HG03432 (cell line): ENCODE results near the gene UBE2E1.

Experiments used
- ATAC-seq: cut with Tn5 transposase; IDR thresholded peaks from one replicate; pipeline ENCODE4 v1.9.1; 2021; ENCODE audit warnings: mild to moderate bottlenecking, moderate library complexity; ENCODE audit not compliant: unreplicated experiment

The UBE2E1 gene

DNA sequence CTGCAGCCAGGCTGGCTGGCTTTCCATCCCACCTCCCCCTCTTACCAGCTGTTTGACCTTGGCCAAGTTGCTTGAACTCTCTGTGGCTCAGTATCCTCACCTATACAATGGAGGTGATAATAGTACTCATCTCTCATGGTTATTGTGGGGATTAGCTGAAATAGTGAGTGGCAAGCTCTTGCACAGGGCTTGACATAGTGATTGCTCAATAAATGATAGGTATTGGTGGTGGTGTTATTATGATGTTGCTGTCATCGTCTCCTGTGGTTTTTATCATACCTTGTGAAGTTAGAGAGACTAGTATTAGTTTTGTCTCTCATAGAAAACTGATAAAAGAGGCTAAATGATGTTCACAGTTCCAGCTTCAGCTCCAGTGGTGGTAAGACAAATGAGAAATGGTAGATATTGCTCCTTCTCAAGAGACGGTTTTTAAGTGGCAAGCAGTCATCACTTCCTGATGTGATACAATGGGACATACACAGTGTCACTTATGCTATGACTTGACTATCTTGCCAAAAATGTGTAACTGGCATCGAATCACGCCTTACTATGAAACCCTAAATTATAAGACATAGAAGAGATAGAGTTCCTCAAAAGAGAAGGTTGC is 12.1 kb upstream of the UBE2E1 start:
- ATAC-seq, result no peak

DNA sequence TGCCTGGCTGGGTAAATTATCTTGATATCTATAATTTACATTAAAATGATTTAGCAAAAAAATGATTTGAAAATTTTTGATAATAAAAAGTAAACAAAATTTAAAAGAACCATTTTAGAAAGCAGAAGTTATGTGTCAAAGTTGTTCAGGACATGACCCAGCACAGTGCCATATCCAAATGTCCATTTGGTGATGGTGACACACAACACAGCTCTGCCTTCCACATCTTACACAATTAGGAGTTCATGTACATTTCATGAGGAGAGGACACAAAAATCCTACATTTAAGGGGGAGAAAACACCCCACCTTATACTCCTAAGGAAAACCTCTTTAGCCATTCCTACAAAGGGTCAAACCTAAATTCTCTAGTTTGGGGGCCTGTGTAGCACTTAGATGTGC is 10.7 kb upstream of the UBE2E1 start:
- no peak for ATAC-seq

DNA sequence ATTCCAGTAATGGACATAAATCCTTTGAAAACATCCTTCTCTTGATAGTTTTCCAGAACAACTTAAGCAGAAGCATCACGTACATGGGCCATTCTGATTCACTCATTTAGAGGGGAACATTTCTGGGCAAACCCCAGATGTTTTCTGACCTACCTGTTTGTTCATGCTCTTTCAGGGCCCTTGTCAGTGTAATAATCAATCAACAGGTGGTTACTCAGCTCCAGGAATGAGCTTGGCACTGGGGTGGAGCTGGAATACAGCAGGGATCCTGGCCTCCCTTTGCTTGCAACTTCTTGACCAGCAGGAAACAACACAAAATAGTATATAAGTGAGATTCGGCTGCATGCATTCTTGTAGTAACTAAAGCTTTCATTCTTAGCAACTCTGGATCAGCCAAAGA is 9.2 kb upstream of the UBE2E1 start:
- ATAC-seq, result no peak

DNA sequence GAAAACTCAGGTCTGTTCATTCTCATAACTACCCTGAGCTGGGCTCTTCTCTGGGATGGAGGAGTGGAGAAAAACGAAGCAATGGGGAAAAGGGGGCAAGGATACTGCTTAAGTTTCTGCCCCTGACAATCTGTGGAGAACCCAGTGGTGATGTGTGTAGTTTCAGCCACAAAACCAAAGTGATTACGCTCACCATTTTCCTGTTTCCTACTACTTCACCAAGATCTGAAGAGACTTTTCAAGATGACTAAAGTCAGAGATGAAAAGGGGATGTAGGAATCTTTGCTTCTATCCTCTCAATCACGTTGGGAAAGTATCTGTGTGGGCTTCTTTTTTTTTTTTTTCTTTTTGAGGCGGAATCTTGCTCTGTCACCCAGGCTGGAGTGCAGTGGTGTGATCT is 8.3 kb upstream of the UBE2E1 start:
- peak; percentile 92 for ATAC-seq

DNA sequence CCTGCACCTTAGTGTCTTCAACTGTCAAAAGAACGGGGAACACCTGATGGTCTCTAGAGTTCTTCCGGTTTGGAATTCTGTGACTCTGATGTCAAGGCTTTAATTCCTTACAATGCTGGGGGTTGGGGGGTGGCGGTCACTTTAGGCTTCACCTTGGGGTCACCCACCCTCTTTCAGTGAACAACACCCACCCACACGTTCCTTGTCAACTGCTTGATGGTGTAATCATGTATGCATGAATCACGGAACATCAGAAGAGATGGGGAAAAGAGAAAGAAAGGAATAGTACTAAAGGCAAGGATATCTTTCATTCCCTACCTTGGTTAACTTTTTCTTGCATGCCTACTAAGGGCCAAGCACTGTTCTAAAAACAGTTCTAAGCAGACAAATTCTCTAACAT is 7.3 kb upstream of the UBE2E1 start:
- no peak for ATAC-seq

DNA sequence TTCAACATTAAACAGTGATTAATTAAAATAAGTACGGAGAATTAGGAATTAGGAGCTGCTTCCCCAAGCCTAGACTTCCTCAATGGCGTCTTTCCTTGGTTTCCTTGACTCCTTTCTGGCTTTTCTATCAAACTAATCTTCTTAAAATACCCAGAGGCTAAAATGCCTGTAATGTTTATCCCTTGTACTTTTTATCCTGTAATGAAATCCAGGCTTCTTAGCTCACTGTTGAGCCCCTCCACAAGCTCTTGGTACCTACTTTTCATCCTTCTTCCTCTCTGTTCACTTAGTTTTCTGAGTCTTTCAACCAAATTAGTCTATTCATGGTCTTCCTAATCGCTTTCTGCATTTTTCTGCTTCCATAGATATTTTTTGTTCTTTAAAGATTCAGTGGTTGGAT is 6.9 kb upstream of the UBE2E1 start:
- no peak for ATAC-seq

DNA sequence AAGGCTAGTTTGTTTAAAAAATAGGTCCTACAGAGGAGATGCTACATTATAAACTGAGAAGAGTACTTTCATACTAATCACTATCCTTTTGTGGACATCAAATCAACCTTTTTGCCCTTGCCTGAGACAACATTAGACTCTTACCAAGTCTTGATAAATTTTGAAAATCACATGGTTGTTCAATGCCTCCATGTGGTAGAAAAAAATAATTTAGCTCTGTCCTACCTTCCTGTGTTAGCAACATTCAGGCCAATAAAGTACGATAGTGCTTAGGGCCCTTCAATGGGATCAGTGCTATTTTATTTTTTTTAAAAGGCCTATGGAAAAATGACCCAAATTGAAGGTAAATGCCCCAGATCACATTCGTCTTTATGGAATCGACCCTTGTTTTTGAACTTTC is 5.0 kb upstream of the UBE2E1 start:
- ATAC-seq, result no peak

DNA sequence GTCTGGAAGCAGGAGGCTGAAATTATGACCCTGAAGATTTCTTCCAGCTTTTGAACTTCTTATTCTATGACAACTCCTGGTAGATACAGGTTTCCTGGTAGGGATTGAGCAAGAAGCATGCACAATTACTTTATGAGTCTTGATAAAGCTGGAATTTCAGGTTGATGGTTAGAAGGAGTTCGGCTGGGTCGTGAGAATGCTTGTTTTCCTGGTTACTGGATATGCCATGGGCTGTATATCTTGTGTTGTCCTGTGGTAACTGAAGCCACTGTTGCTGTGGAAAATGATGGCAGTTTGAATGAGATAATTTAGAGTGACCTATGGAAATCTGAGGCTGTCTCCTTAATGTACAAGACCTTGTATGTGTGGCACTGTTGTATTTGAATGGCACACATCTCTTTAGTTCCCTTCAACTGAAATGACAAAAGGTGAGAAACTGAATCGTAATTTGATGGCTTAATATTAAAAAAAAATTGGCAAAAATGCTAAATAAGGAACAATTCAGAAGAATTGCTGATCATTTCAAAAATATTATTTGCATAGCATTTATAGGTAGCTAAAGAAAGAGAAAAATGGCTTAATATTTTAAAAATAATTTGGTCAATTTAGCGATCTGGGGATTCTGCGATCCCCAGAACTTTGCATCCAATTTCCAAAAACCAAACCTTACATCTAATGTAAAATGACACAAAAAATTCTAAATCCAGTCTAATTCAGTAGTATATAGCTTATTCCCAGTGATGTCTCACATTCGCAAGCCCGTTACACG is 1.1 kb upstream of the UBE2E1 start:
- ATAC-seq, result no peak

DNA sequence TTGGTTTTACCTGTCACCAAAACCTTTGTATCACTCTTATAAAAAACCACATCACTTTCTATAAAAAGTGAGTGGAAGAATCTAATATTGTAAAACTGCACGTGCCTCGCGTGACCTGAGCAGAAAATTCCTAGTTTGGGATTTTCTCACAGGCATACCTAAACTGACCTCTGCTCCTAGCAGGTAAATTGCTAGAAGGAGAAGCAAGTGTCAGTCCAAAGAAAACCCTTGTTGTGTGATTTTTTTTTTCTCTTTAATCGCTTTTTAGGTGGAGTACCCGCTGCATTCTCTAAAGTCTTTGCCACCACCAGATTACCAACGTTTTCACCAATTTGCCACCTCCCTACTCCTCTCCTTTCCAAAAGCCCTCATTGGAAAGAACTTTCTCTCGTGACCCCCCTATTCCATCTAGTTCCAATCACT is 534 bp upstream of the UBE2E1 start:
- no peak for ATAC-seq

DNA sequence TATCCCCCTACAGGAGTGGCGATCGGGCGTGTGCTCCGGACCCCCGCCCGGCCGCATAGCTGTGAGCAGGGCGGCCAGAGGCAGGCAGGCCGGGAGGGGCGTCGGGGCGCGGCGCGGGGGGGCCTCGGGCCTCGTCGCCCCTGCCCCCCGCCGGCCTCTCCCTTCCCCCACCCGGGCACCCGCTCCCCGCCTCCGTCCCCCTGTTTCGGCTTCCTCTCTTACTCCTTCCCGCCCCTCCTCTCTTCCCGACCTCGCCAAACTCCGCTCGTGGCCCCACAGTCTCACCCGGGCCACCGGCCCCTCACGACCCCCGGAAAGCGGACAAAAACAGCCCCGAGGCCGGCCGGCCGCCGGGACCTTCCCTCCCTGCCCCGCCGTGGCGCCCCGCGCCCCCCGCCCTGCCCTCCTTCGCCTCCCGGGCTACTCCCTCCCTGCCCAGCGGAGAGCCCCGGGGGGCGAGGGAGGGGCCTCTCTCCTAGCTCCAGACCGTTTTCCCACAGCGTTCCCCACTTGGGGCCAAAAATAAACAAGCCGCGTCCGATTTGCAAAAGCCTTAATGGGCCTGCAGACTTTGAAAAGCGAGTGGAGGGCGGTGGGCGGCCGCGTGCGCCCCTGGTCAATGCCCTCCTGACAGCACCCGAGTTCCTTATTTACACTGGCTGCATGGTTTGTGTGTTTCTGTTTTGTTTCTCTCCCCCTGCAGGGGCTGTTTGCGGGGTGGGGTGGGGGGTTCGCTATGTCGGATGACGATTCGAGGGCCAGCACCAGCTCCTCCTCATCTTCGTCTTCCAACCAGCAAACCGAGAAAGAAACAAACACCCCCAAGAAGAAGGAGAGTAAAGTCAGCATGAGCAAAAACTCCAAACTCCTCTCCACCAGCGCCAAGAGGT is 1.0 kb downstream of the UBE2E1 start:
- no peak for ATAC-seq

DNA sequence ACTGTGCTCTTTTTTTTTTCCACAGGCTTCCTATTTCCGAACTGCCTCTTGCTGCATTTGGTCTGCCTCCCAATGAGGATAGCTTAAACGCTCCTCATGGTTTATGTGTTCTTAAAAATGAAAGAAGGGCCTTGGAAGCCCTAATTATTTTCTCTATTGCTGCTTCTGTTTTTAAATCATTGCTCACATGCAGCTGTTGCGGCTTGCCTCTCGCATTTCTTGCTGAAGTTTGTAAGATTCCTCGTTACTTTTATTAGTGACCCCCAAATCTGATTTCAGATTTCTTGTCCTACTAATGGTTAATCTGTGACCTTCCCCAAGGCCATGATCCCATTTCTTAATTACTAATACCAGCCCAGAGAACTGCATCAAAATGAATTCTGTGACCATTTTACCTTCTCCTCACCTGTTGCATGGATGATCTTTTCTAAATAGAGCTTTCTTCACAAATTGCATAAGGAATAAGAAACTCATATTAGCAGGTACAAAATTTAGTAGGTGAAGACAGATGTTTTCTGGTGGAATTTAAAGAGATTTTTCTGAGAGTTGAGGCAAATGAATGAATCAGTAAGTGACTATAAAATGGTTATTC is 1.8 kb downstream of the UBE2E1 start:
- no peak for ATAC-seq

DNA sequence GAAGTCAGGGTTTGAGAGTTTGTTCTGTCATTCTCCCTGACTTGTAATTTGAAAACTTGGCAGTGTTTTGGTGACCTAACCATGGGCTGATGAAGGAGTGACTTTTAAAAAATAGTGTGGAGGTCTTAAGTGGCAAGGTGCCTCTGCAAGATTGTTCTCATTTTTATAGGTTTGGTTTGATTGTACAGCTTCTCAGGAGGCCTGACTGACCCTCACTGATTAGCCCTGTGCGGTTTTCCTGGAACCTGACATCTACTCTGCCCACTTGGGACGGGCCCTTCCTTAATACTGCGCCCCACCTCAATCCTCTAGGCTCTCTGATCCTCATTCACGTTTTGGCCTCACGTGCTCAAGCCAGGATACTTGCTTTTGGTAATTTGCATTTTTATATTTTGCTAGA is 2.8 kb downstream of the UBE2E1 start:
- ATAC-seq, result no peak

DNA sequence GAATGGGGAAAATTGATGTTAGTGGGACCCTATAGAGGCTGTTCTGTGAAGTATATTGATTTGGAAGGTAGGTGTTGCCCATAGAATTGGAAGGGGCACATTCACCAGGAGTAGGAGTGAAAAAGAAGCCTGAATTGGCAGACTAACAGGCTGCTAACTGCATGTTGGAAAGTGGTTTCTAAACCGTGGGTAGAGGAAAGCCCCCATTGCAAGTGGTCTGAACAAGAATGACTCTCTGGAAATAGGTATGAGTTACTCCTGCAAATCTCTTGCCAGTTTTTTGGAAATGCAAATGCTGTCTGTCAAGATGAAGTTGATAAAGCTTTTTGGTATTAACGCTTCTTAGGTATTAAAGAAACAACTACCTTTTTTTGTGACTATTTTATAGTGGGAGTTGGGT is 3.5 kb downstream of the UBE2E1 start:
- peak; percentile 8 for ATAC-seq

DNA sequence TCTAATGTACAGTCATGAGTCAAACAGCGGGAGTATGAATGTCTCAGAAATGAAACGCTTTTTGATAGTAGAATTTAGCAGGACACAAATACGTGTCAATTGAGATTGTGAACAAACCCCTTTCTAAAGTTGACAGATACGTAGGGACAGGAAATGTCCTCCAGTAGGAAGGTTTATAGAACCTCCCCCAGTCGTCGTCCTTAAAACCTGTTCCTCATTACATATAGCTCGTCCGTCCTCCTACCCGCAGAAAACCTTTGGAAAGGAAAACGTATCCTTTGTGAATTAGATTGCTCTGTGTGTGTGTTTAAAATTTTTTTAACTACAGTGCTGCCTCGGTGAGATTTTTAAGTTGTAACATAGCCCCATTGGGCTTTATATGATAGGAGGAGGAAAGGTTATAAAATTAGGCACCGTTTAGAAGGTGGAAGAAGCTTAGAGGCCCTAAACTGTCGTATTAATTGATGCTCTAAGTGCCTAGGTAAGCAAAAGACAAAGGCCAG is 4.1 kb downstream of the UBE2E1 start:
- no peak for ATAC-seq

DNA sequence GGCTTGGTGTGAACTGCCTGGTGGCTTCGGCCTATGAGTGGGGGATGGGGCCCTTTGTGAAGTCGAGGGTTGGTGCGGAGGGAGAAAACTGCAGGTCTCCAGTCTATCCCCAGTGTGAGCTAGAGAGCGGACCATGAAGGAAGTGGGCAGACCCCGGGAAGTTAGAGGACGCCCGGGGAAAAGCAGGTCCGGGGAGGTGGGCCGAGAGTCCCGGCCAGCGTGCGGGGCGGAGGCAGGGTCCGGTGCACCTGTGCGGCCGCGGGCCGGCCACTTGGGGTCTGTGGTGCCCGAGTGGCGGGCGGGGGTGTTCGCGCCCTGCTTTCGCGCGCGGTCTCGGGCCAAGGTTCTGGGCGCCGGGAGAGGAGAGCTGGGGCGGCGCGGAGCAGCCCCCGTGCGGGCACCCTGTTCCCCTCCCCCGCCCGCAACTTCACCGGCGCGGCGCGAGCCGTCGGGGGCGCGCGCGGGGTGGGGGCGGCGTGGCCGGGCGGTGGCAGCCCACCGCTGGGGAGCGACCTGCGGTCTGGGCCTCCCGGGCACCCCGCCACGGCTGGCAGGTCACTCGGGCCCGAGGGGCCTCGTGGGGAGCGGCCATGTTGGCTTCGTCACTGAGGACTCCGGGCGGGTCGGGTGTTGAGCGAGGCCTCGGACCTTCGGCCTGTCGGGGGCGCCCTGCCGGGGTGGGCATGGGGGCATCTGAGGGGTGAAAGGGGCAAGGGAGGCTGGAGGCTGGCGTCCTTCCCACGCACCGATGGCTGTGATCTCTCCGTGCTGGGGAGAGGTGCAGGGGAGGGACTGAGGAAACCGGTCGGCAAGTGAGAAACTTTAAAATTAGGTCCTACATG is 4.8 kb downstream of the UBE2E1 start:
- ATAC-seq, result peak; percentile 28

DNA sequence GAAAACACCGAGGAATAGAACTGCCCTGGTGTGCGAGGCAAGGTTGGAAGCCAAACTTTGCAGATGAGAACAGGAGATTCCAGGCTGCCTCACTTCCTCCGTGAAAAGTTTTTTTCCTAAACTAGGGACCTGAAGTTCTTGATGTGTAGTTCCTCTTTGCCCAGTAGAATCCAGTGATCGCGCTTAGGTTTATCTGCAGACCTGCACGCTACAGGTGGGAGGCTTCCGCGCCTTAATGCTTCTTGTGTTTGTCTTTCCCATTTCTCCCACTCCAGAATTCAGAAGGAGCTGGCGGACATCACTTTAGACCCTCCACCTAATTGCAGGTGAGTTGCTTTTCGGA is 5.4 kb downstream of the UBE2E1 start:
- ATAC-seq, result no peak

DNA sequence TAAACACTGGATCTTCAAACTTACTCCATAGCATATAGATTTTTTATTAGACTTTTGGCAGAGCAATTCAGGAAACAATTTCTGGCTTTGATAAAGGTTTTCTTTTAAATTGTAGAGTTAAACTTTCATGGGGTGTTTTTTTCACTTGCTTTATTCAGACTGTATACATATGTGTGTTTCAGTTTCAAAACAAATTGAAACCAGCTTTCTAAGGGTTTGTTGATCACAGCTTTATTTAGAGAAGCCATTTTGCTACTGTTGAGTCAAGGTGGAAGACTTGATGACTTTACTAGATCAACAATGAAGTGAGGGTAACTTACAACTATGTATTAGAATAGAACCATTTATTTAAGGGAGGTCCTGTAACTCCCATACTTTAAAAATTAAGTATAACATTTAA is 6.2 kb downstream of the UBE2E1 start:
- peak; percentile 46 for ATAC-seq

DNA sequence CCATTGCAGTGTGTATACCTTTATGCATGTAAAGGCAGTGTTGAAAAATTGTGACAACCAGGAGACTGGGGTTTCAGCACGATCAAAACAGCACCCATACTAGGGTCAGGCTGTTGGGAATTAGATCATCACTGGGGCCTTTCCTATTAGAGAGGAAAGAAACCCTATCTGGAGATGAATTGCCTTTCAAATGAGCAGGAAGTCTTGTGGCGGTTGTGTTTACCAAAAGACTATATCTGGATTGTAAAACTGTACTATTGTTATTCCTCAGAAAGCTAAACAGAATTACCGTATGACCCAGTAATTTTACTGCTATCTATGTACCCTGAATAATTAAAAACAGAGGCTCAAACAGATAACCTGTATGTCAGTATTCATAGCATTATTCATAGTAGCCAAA is 10.1 kb downstream of the UBE2E1 start:
- ATAC-seq, result no peak

DNA sequence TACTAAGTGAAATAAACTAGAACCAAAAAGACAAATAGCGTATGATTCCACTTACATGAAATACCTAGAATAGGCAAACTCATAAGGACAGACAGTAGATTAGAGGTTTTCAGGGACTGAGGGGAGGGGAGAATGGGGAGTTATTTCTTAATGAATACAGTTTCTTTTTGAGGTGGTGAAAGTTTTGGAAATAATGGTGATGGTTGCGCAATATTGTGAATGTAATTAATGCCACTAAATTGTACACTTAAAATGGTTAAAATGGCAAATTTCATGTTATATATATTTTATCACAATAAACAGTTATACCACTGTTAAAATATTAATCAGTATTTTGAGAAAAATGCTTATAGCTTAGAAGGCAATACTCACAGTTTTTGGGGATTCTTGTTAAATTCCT is 11.0 kb downstream of the UBE2E1 start:
- ATAC-seq, result no peak

DNA sequence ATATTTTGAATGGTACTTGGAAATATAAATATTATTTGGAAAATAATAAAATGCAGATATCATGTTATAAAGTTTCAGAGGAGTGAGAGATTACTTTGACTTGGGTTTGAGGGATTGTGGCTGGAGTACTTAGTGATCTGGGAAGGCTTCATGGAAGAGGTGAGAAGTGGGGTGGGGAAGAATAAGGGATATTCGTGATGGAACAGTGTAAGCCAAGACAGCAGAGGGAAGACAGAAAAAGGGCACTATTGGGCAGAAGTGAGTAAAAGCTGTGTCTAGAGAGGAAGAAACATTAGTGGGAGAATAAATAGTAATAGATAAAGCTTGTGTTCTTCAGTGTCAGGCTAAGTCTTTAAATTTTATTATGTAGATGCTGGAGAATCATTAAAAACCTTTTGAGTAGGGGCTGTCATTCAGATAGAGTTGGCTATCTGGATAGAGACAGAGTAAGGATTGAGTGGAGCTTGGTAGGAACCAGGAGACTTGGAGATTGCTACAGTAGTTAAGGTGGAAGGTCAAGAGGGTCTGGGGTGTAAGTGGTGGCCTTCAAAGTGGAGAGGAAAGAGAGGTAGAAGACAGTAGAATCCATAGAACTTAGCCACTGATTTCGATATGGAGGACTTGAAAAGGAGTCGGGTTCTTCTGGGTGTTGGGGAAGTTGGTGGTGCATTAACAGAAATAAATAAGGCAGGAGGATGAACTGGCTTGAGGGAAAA is 11.9 kb downstream of the UBE2E1 start:
- ATAC-seq, result no peak
